Measurements from ENCODE around the gene PFN1.
A peak's percentile ranks its signal among the peaks of the same experiment; 100 is the strongest.

Gene PFN1

DNA sequence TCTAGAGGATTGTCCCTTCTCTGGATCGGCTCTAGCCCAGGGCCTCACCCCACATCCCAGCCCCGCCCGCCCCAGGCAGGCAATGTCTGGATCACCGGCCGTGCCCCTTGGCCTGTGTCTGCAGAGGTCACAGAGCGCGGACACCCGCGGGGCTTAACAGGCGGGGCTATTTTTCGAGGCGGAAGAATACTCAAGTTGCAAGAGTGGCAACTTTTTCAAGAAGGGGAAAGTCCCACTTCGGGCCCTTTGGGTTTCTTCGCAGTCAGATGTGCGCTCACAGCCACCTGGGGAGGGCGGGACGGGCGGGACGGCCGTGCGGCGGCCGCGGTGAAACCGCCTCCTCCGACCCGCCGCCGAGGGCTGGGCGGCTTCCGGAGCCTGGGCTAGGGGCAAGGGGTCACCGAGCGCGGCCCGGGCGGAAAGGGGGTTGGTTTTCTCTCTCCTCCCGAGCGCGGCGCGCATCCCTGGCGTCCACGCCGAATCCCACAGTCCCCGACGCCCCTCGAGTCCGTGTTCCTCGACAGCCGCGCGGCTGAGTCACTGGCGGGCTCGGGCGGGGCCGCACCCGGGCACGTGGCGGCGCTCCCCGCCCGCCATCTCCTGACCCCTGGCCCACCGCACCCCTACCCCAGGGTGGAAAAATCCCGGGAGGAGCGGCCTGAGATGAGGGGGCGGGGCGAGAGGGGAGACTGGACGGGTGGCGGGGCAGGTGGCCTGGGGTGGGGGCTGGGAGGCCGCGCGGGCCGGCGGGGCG, 1.2 kb upstream of the PFN1 start:
- peak; percentile 87 for DNase-seq (ENCODE audit: low spot score)
- Histone ChIP-seq H3K27ac (peak overlapping the region; percentile 97 to 99), H3K4me3 (peak overlapping the region; percentile 99)
- no peak for TF ChIP-seq CTCF (IDR thresholded peaks at IDR 0.05)

DNA sequence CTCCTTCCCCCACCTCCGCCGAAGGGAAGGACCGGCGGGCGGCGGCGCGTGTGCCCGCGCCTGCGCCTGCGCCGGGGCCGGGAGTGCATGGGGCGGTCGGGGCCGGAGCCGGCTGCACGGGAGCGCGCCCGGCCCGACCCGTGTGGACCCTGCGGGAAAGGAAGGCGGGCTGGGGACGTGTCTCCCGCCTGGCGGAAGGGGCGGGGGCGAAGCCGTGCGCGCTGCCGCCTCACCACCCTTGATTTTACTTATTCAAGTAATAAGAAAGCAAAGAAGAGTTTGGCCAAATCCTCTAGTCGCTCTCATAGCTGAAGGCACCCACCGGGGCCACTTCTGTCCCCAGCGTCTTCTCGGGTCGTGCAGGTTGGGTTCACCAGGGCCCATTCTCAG, 596 bp upstream of the PFN1 start:
- Histone ChIP-seq H3K4me3 (peak overlapping the region; percentile 99), H3K27ac (peak overlapping the region; percentile 97 to 99)
- no peak for TF ChIP-seq CTCF (IDR thresholded peaks at IDR 0.05)
- peak; percentile 89 for DNase-seq (ENCODE audit: low spot score)

GRCh38 chr17:4947411-4948165, 742 bp downstream of the PFN1 start:
- TF ChIP-seq CTCF (IDR thresholded peaks at IDR 0.05): no peak
- DNase-seq (ENCODE audit: low spot score): no peak

GRCh38 chr17:4947010-4947410, 1.3 kb downstream of the PFN1 start:
- no peak for DNase-seq (ENCODE audit: low spot score)
- Histone ChIP-seq H3K27ac (peak overlapping the region; percentile 90 to 99), H3K4me3 (peak overlapping the region; percentile 99)
- TF ChIP-seq CTCF (IDR thresholded peaks at IDR 0.05): no peak

More at GRCh38 chr17:4947411-4948165, 742 bp downstream of the PFN1 start:
- H3K4me3 ChIP-seq: peak overlapping the region; percentile 99
- H3K27ac ChIP-seq: peak overlapping the region; percentile 90 to 99

GRCh38 chr17:4946312-4946976, 1.9 kb downstream of the PFN1 start:
- peak overlapping the region; percentile 90 to 99 for H3K27ac ChIP-seq
- TF ChIP-seq CTCF (IDR thresholded peaks at IDR 0.05): no peak
- H3K4me3 ChIP-seq: peak overlapping the region; percentile 99
- DNase-seq (ENCODE audit: low spot score): no peak

DNA sequence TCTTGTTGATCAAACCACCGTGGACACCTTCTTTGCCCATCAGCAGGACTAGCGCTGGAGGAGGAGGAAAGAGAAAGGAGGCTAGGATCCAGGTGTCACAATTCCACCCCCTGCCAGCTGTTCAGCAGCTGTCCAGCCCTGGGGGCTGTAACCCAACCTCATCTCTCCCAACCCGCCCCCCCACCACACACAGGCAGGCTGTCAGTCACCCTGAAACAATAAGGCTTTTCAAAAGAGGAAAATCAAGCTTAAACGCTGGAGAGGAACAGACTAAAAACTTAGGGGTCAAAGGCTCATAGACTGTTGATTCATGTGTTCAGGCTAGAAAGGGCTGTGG, 2.4 kb downstream of the PFN1 start:
- H3K27ac ChIP-seq: peak overlapping the region; percentile 90 to 99
- no peak for DNase-seq (ENCODE audit: low spot score)
- no peak for TF ChIP-seq CTCF (IDR thresholded peaks at IDR 0.05)
- peak overlapping the region; percentile 99 for H3K4me3 ChIP-seq
